Fibroblast of lung (primary cell): ENCODE results near the gene TSHZ2. TPM values are rescaled to one million over a fixed set of nuclear protein-coding genes. Genes with fewer than 3 reads are reported as not detected.

Experiments
- DNase-seq, 2 donors: peaks; one replicate each; pipeline versions ENCODE4 v3.0.0 to v3.0.0-alpha.2; 2010; ENCODE audit warnings: low read depth in 2 of 2
- H2AFZ ChIP-seq: 2 replicates; pipeline ENCODE4 v1.5.1; 2012; ENCODE audit warnings: low read length, control low read depth, inconsistent platforms
- H3K27ac ChIP-seq: 2 replicates; pipeline ENCODE4 v1.5.1; 2011; ENCODE audit warnings: low read length, control low read depth; ENCODE audit not compliant: insufficient read depth
- H3K27me3 ChIP-seq: 2 replicates; pipeline ENCODE4 v1.5.1; 2011; ENCODE audit warnings: mild to moderate bottlenecking, low read length; ENCODE audit not compliant: control insufficient read depth, insufficient read depth
- H3K36me3 ChIP-seq: 2 replicates; pipeline ENCODE4 v1.5.1; 2011; ENCODE audit warnings: low read length; ENCODE audit not compliant: control insufficient read depth, insufficient read depth
- H3K4me1 ChIP-seq: 2 replicates; pipeline ENCODE4 v1.5.1; 2011; ENCODE audit warnings: low read length; ENCODE audit not compliant: control insufficient read depth, insufficient read depth; ENCODE audit errors: extremely low read depth
- H3K4me2 ChIP-seq: 2 replicates; pipeline ENCODE4 v1.5.1; 2011; ENCODE audit warnings: low read length, control low read depth; ENCODE audit not compliant: insufficient read depth; ENCODE audit errors: extremely low read depth
- H3K4me3 ChIP-seq, 4 experiments: fragments of 200-600 bp in 1 of 4; sonication (generic) in 1 of 4; replicated peaks in 1 of 4; 2 replicates each; pipeline ENCODE4 v1.5.1; 2011 to 2016; ENCODE audit warnings: low read length in 4 of 4, low read depth in 3 of 4, mild to moderate bottlenecking in 3 of 4, control low read depth in 2 of 4, inconsistent platforms in 1 of 4, mixed read lengths in 1 of 4; ENCODE audit not compliant: insufficient read depth in 1 of 4; ENCODE audit errors: control extremely low read depth in 1 of 4
- H3K79me2 ChIP-seq: 2 replicates; pipeline ENCODE4 v1.5.1; 2012; ENCODE audit warnings: mild to moderate bottlenecking, low read length, inconsistent platforms; ENCODE audit not compliant: control insufficient read depth, insufficient read depth
- H3K9ac ChIP-seq: 2 replicates; pipeline ENCODE4 v1.5.1; 2011; ENCODE audit warnings: mild to moderate bottlenecking, low read length, control low read depth; ENCODE audit not compliant: insufficient read depth
- H3K9me3 ChIP-seq: 2 replicates; pipeline ENCODE4 v1.5.1; 2012; ENCODE audit warnings: low read depth, low read length; ENCODE audit not compliant: control insufficient read depth, insufficient read depth
- H4K20me1 ChIP-seq: 2 replicates; pipeline ENCODE4 v1.5.1; 2011; ENCODE audit warnings: low read length; ENCODE audit not compliant: control insufficient read depth, insufficient read depth; ENCODE audit errors: extremely low read depth
- CTCF ChIP-seq, 2 donors: IDR thresholded peaks in 1 of 2; conservative IDR thresholded peaks in 1 of 2; 1 replicate in 1 of 2; 2 replicates in 1 of 2; pipeline ENCODE4 v1.5.1; 2011 to 2012; ENCODE audit warnings: low read length in 2 of 2, control low read depth in 1 of 2, inconsistent platforms in 1 of 2, low read depth in 1 of 2, mild to moderate bottlenecking in 1 of 2
- EZH2 ChIP-seq: IDR thresholded peaks from 2 replicates; pipeline ENCODE4 v1.5.1; 2012; ENCODE audit warnings: low read length, control low read depth, mild to moderate bottlenecking; ENCODE audit errors: missing control alignments
- polyA plus RNA-seq, 2 donors: library from polyadenylated mRNA; depleted of rRNA in 1 of 2; stranded (reverse) in 1 of 2; unstranded in 1 of 2; fragments of >200 nt; gene quantifications; 2 replicates each; pipeline ENCODE4 v1.2.1, GENCODE V29; 2011 to 2012; ENCODE audit warnings: missing spikeins in 1 of 2
- total RNA-seq: library from RNA; depleted of rRNA; stranded (reverse); fragments of >200 nt; gene quantifications from 2 replicates; pipeline ENCODE4 v1.2.1, GENCODE V29; 2014

The TSHZ2 gene
- total and polyA plus RNA-seq, 2 donors (not counting 1 experiment from before 2014, with no cell fraction given) = 0.15 to 2.6 TPM

- Histone ChIP-seq H3K9me3 (no peaks in the 10 kb centered on the region), H3K4me2 (no peak overlapping the region), H3K27me3 (no peaks in the 10 kb centered on the region), H2AFZ (no peak overlapping the region), H3K79me2 (no peaks in the 10 kb centered on the region), H3K36me3 (no peaks in the 10 kb centered on the region), H3K9ac (no peak overlapping the region), H4K20me1 (no peaks in the 10 kb centered on the region), H3K4me3 (no peak overlapping the region), H3K27ac (no peak overlapping the region), H3K4me1 (no peaks in the 10 kb centered on the region)
- no peak for DNase-seq
- no peak for TF ChIP-seq EZH2
- TF ChIP-seq CTCF (conservative IDR thresholded peaks at IDR 0.05 in 1 of 2, IDR thresholded peaks at IDR 0.05 in 1 of 2; ENCODE audit: low read depth in 1 of 2, low read length in 2 of 2) = no peak
These were observed 239.9 kb downstream of the TSHZ2 start for GRCh38 chr20:53212018-53212417.

GRCh38 chr20:53214392-53214791, 242.2 kb downstream of the TSHZ2 start:
- Histone ChIP-seq H3K27me3 (no peaks in the 10 kb centered on the region), H3K36me3 (no peaks in the 10 kb centered on the region), H4K20me1 (no peaks in the 10 kb centered on the region), H3K4me1 (no peaks in the 10 kb centered on the region), H3K4me2 (no peak overlapping the region), H2AFZ (no peak overlapping the region), H3K4me3 (no peak overlapping the region), H3K27ac (no peak overlapping the region), H3K9me3 (no peaks in the 10 kb centered on the region), H3K9ac (no peak overlapping the region), H3K79me2 (no peaks in the 10 kb centered on the region)
- TF ChIP-seq CTCF (conservative IDR thresholded peaks at IDR 0.05 in 1 of 2, IDR thresholded peaks at IDR 0.05 in 1 of 2; ENCODE audit: low read depth in 1 of 2, low read length in 2 of 2) = no peak
- TF ChIP-seq EZH2 = no peak
- DNase-seq = no peak

- no peak overlapping the region for H2AFZ ChIP-seq
- no peak overlapping the region for H3K4me3 ChIP-seq
- TF ChIP-seq EZH2 (no peak), CTCF (conservative IDR thresholded peaks at IDR 0.05 in 1 of 2, IDR thresholded peaks at IDR 0.05 in 1 of 2; ENCODE audit: low read depth in 1 of 2, low read length in 2 of 2) (no peak)
- H3K9me3 ChIP-seq = no peaks in the 10 kb centered on the region
- no peaks in the 10 kb centered on the region for H3K4me1 ChIP-seq
- no peak overlapping the region for H3K27ac ChIP-seq
- H3K79me2 ChIP-seq = no peaks in the 10 kb centered on the region
- H4K20me1 ChIP-seq = no peaks in the 10 kb centered on the region
- no peaks in the 10 kb centered on the region for H3K36me3 ChIP-seq
- no peak overlapping the region for H3K4me2 ChIP-seq
- no peak overlapping the region for H3K9ac ChIP-seq
- no peak for DNase-seq
- H3K27me3 ChIP-seq = no peaks in the 10 kb centered on the region
These were observed 243.0 kb downstream of the TSHZ2 start for GRCh38 chr20:53215166-53215565.
